Trophoblast cell (in vitro differentiated cells and primary cell): ENCODE results near the gene PCP4.

ENCODE experiments used
- DNase-seq, 2 donors: peaks; one replicate each; pipeline ENCODE4 v3.0.0-alpha.2; 2016
- H2AFZ ChIP-seq: 2 replicates; pipeline ENCODE4 v1.6.1; 2013; ENCODE audit warnings: low read length, moderate library complexity, mild to moderate bottlenecking; ENCODE audit not compliant: insufficient read depth, poor library complexity
- H2AK5ac ChIP-seq: 2 replicates; pipeline ENCODE4 v1.6.1; 2013; ENCODE audit warnings: mild to moderate bottlenecking, low read length
- H2BK120ac ChIP-seq: 2 replicates; pipeline ENCODE4 v1.6.1; 2013; ENCODE audit warnings: low read length, mild to moderate bottlenecking, moderate library complexity; ENCODE audit not compliant: insufficient read depth, poor library complexity
- H2BK12ac ChIP-seq: 2 replicates; pipeline ENCODE4 v1.6.1; 2013; ENCODE audit warnings: mild to moderate bottlenecking, low read length, moderate library complexity
- H2BK5ac ChIP-seq: 2 replicates; pipeline ENCODE4 v1.6.1; 2013; ENCODE audit warnings: low read length, low read depth, moderate library complexity, mild to moderate bottlenecking; ENCODE audit not compliant: poor library complexity
- H3K14ac ChIP-seq: 2 replicates; pipeline ENCODE4 v1.6.1; 2013; ENCODE audit warnings: mild to moderate bottlenecking, low read length
- H3K18ac ChIP-seq: 2 replicates; pipeline ENCODE4 v1.6.1; 2013; ENCODE audit warnings: mild to moderate bottlenecking, low read length
- H3K23ac ChIP-seq: 2 replicates; pipeline ENCODE4 v1.6.1; 2013; ENCODE audit warnings: low read length
- H3K27ac ChIP-seq: 2 replicates; pipeline ENCODE4 v1.5.1; 2013; ENCODE audit warnings: low read depth, mild to moderate bottlenecking, inconsistent platforms, low read length, moderate library complexity
- H3K27me3 ChIP-seq: 2 replicates; pipeline ENCODE4 v1.6.1; 2013; ENCODE audit warnings: inconsistent platforms, mild to moderate bottlenecking, low read length, moderate library complexity; ENCODE audit not compliant: insufficient read depth
- H3K36me3 ChIP-seq, 2 experiments: 1 replicate in 1 of 2; 2 replicates in 1 of 2; pipeline ENCODE4 v1.6.1; 2013; ENCODE audit warnings: low read length in 2 of 2, mild to moderate bottlenecking in 2 of 2, moderate library complexity in 1 of 2; ENCODE audit not compliant: insufficient read depth in 2 of 2, control insufficient read depth in 1 of 2
- H3K4ac ChIP-seq: 2 replicates; pipeline ENCODE4 v1.6.1; 2013; ENCODE audit warnings: low read depth, mild to moderate bottlenecking, low read length, moderate library complexity
- H3K4me1 ChIP-seq, 2 experiments: 1 replicate in 1 of 2; 2 replicates in 1 of 2; pipeline ENCODE4 v1.6.1; 2013; ENCODE audit warnings: low read length in 2 of 2, mild to moderate bottlenecking in 2 of 2, moderate library complexity in 1 of 2; ENCODE audit not compliant: insufficient read depth in 2 of 2, control insufficient read depth in 1 of 2
- H3K4me2 ChIP-seq: 2 replicates; pipeline ENCODE4 v1.6.1; 2013; ENCODE audit warnings: inconsistent platforms, mild to moderate bottlenecking, low read length, moderate library complexity
- H3K4me3 ChIP-seq: 2 replicates; pipeline ENCODE4 v1.5.1; 2013; ENCODE audit warnings: mild to moderate bottlenecking, low read depth, low read length, inconsistent platforms
- H3K79me1 ChIP-seq: one replicate; pipeline ENCODE4 v1.6.1; 2013; ENCODE audit warnings: low read length
- H3K79me2 ChIP-seq: 2 replicates; pipeline ENCODE4 v1.6.1; 2013; ENCODE audit warnings: low read length, mild to moderate bottlenecking; ENCODE audit not compliant: control insufficient read depth, insufficient read depth, poor library complexity
- H3K9ac ChIP-seq: 2 replicates; pipeline ENCODE4 v1.6.1; 2013; ENCODE audit warnings: mild to moderate bottlenecking, low read length
- H3K9me3 ChIP-seq: 2 replicates; pipeline ENCODE4 v1.6.1; 2013; ENCODE audit warnings: low read depth, mild to moderate bottlenecking, control low read depth, inconsistent platforms, low read length; ENCODE audit not compliant: insufficient read depth
- H4K12ac ChIP-seq: 2 replicates; pipeline ENCODE4 v1.6.1; 2013; ENCODE audit warnings: low read depth, mild to moderate bottlenecking, low read length, moderate library complexity
- H4K8ac ChIP-seq: 2 replicates; pipeline ENCODE4 v1.6.1; 2013; ENCODE audit warnings: low read depth, mild to moderate bottlenecking, low read length, moderate library complexity
- H4K91ac ChIP-seq: one replicate; pipeline ENCODE4 v1.6.1; 2013; ENCODE audit warnings: low read depth, mild to moderate bottlenecking, low read length, moderate library complexity
- WGBS: extraction: QIAGEN DNeasy Blood & Tissue Kit; methylation state at CpG from one replicate; pipeline ENCODE4 v1.1.7; 2013; ENCODE audit warnings: missing lambda C conversion rate; ENCODE audit not compliant: insufficient read length, insufficient coverage; ENCODE audit errors: extremely low coverage; 5-methylcytosine and 5-hydroxymethylcytosine counted together

PCP4 gene

GRCh38 chr21:39849014-39849655 lies 18.1 kb upstream of the PCP4 start:
- DNase-seq: peak; percentile 53 to 93
- no peaks in the 10 kb centered on the region for H3K36me3 ChIP-seq

GRCh38 chr21:39850333-39850732 lies 16.9 kb upstream of the PCP4 start:
- Histone ChIP-seq H4K91ac (no peak overlapping the region), H3K79me1 (no peaks in the 10 kb centered on the region), H3K9me3 (peaks cover 5% of the 10 kb centered on the region), H2BK12ac (no peak overlapping the region), H3K4me2 (no peak overlapping the region), H3K4me3 (no peak overlapping the region), H3K23ac (no peak overlapping the region), H3K79me2 (no peaks in the 10 kb centered on the region), H3K4ac (no peak overlapping the region), H4K12ac (no peak overlapping the region), H3K27me3 (no peaks in the 10 kb centered on the region), H3K4me1 (no peaks in the 10 kb centered on the region), H3K27ac (no peak overlapping the region), H2AK5ac (no peak overlapping the region), H4K8ac (no peak overlapping the region), H2BK5ac (no peak overlapping the region), H3K9ac (no peak overlapping the region), H3K36me3 (no peaks in the 10 kb centered on the region), H3K14ac (no peak overlapping the region), H2AFZ (no peak overlapping the region), H2BK120ac (no peak overlapping the region), H3K18ac (no peak overlapping the region)
- no CpG with 5 or more reads among the region's 2 CpGs for WGBS
- DNase-seq: no peak

More at GRCh38 chr21:39849014-39849655, 18.1 kb upstream of the PCP4 start:
- Histone ChIP-seq H4K91ac (no peak overlapping the region), H2AK5ac (no peak overlapping the region), H3K4me1 (no peaks in the 10 kb centered on the region), H2BK5ac (no peak overlapping the region), H3K4me2 (no peak overlapping the region), H4K12ac (no peak overlapping the region), H2BK120ac (no peak overlapping the region), H3K23ac (no peak overlapping the region), H3K18ac (no peak overlapping the region), H3K9ac (no peak overlapping the region), H2AFZ (no peak overlapping the region), H2BK12ac (no peak overlapping the region), H3K79me2 (no peaks in the 10 kb centered on the region), H4K8ac (no peak overlapping the region), H3K27ac (no peak overlapping the region), H3K27me3 (no peaks in the 10 kb centered on the region), H3K4ac (no peak overlapping the region), H3K14ac (no peak overlapping the region), H3K4me3 (no peak overlapping the region), H3K9me3 (peaks cover 5% of the 10 kb centered on the region), H3K79me1 (no peaks in the 10 kb centered on the region)
- WGBS: no CpG with 5 or more reads among the region's 10 CpGs

- WGBS: no CpG with 5 or more reads among the region's 7 CpGs
- Histone ChIP-seq H3K14ac (no peak overlapping the region), H3K79me2 (no peaks in the 10 kb centered on the region)
Measured at GRCh38 chr21:39851002-39851618, 16.1 kb upstream of the PCP4 start.

DNA sequence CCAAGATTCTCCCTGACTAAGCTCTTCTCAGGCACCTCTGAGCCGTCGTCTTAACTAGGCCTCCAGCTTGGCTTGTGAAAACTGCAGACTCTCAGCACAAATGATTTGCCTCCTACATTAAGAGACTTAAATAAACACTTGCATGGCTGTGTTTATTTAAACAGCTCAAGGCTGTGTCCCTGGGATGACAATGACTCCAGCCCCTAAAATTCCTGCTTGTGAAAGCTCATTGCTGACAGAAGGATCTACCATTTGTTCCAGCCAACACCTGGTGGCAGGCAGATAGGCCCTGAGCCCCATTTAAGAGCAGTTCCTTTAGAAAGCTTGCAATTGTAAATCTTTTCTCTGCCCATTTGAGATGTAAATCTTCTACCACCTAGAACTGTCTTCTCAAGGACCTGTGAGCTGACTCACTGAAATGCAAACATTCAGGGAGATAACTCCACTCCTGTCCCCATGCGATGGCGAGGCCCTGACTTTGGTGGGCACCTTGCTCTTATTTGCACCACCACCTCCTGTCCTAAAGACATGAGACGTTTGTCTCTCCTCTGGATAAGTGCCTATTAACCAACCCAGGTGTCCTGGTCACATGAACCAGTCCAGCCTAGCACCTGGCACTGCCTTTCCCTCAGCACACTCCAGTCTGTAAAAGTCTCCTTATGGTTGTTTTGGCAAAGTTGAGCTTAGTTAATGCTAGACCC lies 15.1 kb upstream of the PCP4 start:
- H2AK5ac ChIP-seq: no peak overlapping the region
- no peak overlapping the region for H3K23ac ChIP-seq
- H3K79me2 ChIP-seq: no peaks in the 10 kb centered on the region
- no peak overlapping the region for H3K27ac ChIP-seq
- H3K14ac ChIP-seq: no peak overlapping the region
- no peak overlapping the region for H2AFZ ChIP-seq
- H4K8ac ChIP-seq: no peak overlapping the region
- H2BK5ac ChIP-seq: no peak overlapping the region
- WGBS: no CpG with 5 or more reads among the region's 5 CpGs
- H3K79me1 ChIP-seq: no peaks in the 10 kb centered on the region
- H3K9me3 ChIP-seq: peaks cover 7% of the 10 kb centered on the region
- no peak overlapping the region for H4K91ac ChIP-seq
- H3K9ac ChIP-seq: no peak overlapping the region
- no peaks in the 10 kb centered on the region for H3K4me1 ChIP-seq
- H3K27me3 ChIP-seq: no peaks in the 10 kb centered on the region
- no peak overlapping the region for H2BK120ac ChIP-seq
- no peak for DNase-seq
- H3K18ac ChIP-seq: no peak overlapping the region
- H3K4me3 ChIP-seq: no peak overlapping the region
- H3K36me3 ChIP-seq: no peaks in the 10 kb centered on the region
- no peak overlapping the region for H4K12ac ChIP-seq
- no peak overlapping the region for H2BK12ac ChIP-seq
- no peak overlapping the region for H3K4ac ChIP-seq
- H3K4me2 ChIP-seq: no peak overlapping the region

More at GRCh38 chr21:39851002-39851618, 16.1 kb upstream of the PCP4 start:
- Histone ChIP-seq H4K91ac (no peak overlapping the region), H3K36me3 (no peaks in the 10 kb centered on the region), H3K4ac (no peak overlapping the region), H3K18ac (no peak overlapping the region), H3K4me3 (no peak overlapping the region), H3K79me1 (no peaks in the 10 kb centered on the region), H3K27me3 (no peaks in the 10 kb centered on the region), H2AK5ac (no peak overlapping the region), H4K8ac (no peak overlapping the region), H3K9ac (no peak overlapping the region), H4K12ac (no peak overlapping the region), H3K4me1 (no peaks in the 10 kb centered on the region), H2AFZ (no peak overlapping the region), H2BK12ac (no peak overlapping the region), H3K9me3 (peaks cover 5% of the 10 kb centered on the region), H3K27ac (no peak overlapping the region), H3K23ac (no peak overlapping the region), H2BK5ac (no peak overlapping the region), H3K4me2 (no peak overlapping the region), H2BK120ac (no peak overlapping the region)
- no peak for DNase-seq
